GM21576 (cell line): ENCODE data around the gene FAM13A.

ENCODE experiments used
- ATAC-seq: cut with Tn5 transposase; IDR thresholded peaks from one replicate; pipeline ENCODE4 v1.9.1; 2021; ENCODE audit warnings: mild to moderate bottlenecking, moderate library complexity; ENCODE audit not compliant: unreplicated experiment

The FAM13A gene

DNA sequence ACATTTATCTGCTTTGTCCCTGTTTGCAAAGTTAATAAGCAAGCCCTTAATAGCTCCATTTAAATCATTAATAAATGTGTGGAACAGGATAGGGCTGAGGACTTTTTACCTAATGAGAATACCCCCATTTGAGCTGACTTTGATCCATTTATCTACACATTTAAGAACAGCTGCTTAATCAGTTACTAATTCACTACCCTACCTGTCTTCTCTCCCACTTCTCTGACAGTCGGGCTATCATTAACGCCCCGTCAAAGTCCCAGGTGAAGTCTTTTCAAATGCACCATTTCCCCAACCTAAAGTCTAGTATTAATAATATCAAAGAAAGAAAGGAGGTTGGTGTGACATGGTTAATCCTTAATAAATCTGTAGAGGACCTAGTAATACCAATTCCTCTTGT, 302.2 kb downstream of the FAM13A start:
- ATAC-seq, result no peak

DNA sequence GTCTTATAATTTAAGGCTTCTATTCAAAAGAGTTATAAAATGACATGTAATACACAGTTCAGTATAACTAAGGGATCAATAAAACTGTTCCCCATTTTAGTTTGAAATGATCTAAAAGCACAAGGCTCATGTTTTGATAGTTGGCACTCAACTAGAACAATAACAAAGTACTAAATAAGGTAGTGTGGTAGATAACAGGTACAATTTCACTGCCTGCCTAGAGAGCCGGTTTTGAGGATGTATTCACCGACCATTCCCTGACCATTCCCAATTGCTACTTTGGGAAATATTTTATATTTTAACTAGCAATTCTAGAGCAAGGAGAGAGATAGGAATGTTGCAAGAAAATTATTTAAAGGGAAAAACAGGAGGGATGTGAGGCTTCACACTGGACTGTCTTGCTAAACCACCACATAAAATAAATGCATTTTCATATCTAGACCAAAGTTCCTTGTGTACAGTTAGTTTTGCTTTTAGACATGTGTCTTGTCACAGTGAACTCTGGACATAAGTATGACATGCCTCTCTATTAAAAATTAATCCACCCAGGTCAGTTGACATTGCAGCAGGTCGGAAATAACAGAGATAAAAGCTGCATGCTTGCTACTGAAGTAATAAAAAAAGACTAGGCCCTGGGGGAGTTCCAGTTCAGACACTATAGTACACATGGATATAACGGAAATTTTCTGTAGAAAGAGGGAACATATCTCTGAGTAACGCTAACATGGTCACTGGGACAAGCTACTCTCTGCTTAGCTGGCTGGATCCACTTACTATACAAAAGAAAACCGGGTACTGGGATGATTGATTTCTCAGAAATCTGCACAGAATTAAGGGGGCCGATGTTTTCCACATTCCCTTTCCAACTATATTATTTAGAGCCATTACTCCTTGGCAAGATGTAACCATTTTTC, 303.1 kb downstream of the FAM13A start:
- no peak for ATAC-seq

DNA sequence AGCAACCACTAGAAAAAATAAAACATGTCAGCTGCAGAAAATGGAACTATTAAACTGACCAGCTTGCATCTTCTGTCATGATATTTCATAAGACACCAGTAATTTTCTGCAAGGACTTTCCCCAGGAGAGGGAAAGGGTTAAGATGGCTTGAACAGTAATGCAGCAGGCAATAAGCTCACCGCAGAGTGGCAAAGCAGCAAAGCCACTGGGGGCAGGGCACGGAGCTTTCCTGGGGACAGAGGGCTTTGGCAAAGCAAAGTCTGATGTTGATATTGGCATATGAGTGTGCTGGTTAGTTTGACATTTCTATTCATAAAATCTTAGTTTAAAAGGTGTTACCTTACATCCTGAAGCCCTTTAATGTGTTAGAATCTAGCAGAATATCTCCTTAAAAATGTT, 304.2 kb downstream of the FAM13A start:
- ATAC-seq, result no peak

DNA sequence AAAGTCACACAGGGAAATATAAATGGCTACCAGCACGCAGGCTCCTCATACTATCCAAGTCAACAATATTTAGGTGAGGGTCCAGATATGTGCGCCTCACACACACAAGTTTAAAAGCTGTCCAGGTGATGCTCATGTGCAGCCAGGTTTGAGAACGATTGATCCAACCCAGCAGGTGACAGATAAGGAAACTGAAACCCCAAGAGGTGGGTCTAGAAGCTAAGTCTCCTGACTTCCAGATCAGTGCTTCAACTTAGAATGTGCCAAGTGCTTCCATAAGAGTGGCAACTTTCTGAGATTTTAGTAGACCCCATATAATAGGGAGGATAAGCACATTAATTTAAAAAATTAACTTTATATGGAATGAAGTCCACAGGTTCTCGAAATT, 304.9 kb downstream of the FAM13A start:
- ATAC-seq, result peak; percentile 52

DNA sequence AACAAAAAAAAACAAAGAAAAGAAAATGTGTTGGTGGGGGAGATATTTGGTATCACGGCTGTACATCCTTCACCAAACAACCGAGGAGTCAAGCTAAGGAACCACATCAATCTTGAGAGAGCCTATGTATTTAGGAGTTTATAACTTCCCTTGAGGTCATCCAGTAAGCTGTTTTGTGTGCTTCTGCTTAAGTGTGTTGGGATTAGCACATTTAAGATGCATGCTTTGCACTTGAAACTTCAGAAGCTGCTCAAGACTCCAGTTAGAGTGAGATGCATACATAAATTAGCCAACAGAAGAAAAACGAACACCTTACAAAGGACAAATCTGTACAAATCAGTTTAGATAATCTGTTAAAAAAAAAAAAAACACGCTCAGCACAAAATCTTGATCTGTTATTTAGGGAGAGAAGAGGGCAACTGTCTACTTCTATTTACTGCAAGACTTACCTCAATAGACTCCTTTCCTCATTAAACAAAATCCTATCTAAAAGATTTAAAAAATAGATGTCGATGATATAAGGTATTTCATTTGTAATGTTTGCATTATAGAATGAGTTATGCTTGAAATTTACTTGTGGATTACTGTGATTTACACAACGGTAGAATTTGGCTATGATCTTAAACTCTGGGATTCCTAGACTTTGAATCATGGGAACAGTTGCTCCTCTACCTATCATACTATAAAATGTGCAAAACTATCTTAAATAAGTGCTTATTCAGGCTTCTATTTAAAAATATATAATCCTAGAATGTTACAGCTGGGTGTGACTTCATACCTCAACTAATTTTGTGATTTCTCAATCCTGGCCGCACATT, 305.5 kb downstream of the FAM13A start:
- ATAC-seq, result no peak

DNA sequence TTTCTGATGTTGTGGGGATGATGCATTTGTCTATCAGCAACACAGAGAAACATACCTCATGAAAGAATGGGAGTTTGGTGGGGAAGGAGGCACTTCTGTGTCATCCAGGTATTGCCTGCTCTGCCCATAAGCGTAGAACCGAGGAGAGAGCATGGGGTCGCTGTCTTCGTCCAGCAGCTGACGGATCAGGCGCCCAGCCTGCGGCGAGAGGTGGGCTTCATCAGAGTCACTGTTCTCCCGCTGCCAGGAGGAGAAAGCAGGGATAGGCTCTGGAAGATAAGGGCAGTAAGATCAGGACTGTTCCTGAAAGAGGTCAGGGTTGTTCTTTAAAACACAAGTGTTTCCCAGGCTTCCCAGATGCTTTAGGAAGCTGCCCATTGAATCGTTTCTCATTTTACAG, 306.6 kb downstream of the FAM13A start:
- ATAC-seq, result no peak

DNA sequence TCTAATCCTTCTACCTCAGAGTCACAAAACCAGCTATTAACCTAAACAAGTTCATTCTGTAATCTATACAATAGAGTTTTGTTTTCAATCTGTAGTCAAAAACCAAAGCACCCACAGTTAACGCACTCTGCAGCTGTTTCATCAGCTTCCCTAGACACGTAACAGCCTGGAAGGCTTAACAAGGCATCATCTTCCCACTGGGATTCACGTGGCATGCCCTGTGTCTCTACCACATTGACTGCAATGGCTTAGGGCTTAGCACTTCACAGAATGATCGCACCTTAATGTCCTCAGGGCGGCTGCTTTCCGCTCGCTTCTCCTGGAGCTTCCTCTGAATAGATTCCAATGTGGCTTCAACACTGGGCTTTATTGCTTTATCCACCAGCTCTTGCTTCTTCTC, 309.6 kb downstream of the FAM13A start:
- ATAC-seq, result no peak

DNA sequence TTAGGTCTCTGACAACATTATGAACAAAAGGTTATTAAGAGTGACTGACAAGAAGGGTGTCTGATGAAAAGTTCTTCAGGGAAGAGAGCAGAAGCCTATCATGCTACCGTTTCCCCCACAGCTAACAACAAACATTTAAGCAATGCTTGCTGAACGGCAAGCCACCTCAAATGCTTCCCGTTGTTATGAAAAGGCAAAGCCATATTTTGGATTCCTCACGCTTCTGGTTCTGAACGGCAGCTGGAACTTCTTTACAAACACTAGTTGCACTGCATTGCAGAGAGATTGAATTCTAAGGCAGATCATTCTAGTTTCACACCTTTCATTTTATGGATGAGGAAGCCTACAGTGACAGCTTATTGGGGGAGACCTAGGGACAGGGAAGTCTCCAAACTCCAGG, 310.8 kb downstream of the FAM13A start:
- ATAC-seq, result no peak

DNA sequence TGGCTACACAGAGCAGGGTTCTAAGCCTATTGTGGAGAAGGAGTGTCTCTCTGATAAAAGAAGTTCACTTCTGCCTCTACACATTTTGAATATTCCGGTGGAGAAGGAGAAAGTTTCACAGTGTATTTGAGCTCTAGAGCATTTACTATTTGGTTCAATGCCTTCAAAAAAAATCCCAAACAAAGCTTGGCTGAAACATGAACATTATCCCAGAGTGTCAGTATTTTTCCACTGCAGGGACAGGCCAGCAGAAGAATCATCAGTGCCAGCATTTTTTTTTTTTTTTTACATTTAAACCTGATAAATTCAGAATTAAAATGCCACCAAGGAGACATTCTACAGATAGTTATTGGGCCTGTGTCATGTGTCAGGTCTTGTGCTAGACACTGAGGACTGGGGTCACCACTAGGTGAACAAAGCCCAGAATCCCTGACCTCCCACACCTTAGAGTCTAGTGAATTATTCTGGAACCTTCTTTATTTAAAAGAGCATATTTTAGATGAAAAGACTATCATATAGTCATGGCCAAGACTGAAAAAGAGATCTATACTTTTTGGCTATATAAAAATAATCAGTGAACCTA, 311.3 kb downstream of the FAM13A start:
- ATAC-seq, result no peak

DNA sequence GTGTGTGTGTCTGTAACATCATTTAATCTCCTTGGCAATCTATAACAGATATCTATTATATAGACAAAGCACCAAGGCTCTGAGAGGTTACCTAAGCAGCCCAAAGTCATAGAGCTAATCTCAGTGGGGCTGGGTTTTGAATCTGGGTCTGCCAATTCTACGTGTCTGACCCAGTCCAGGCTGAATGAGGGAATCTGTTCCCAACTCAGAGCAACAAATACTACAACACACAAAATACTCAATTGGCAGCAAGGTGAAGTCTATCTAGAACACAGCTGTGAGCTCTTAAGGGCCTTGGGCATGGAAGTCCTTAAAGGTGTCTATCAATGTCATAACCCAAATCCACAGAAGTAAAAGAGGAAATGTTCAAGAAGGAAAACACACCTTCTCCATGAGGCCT, 311.8 kb downstream of the FAM13A start:
- ATAC-seq, result no peak

DNA sequence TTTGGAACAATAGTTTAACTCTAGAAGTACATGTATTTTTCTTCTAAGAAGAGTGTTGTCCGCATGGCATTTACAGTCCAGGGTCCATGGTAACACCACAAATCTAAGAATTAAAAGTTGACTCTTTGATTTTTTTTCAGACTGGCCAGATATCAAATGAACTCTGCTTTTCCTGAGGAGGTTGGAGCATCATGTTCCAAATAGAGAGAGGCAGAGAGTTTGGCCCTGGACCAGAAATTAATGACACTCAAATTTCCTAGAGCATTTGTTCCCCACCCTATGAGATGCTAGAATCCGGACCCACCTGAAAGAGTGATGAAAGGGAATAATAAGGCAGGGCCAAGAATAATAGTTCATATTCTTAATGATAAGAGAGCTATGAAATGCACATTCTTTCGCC, 312.4 kb downstream of the FAM13A start:
- ATAC-seq, result no peak

DNA sequence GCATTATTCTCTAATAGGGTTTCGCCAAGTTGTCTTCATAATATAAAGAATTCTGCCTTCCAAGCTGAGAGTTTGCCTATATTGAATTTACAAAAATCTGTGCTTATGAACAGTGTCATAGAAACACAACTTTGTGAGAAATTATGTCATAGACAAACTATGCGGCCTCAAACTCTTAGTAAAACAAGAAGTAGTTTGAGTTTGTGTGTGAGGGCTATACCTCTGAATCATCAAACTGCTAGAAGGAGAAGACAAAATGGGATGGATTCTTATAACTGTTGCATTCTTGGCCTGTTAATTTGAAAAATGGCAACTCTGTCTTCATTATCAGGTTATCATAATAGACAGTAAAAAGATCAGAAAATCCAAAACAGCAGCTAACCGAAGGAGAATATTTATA, 313.3 kb downstream of the FAM13A start:
- ATAC-seq, result no peak

DNA sequence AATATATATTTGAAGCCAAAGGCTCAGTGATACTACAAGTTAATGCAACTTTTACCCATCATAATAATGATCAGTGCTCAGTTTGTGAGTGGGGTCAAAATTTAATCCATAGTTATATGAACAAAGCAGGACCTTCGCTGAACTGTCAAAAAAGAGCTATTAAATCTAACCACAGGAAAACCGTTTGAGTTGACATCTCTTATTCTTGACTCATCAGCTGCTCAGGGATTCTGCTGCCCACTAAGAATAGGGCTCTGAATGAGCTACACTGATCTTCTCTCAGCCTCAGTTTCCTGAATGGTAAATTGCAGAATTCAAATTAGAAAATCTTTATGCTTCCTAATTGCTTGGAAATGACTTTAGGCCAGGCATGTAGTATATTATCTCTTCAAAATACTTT, 314.4 kb downstream of the FAM13A start:
- ATAC-seq, result no peak

DNA sequence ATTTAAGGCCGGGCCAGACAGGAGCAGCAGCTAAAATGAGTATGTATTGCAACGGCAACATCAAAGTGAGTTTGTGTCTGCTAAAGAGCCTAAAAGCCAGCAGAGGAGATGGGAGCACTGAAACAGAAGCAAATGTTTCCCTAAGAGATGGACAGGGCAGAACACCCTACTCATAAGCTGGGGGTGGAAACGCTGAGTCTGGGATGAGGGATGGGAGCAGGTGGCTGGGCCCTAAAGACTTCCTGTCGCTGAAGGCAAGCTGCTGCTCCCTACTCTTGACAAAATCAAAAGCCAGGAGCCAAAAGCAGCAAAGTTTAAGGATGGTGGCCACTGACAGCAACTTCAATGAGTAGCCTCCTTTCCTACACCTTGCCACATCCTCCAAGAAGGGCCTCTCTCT, 318.8 kb downstream of the FAM13A start:
- no peak for ATAC-seq

DNA sequence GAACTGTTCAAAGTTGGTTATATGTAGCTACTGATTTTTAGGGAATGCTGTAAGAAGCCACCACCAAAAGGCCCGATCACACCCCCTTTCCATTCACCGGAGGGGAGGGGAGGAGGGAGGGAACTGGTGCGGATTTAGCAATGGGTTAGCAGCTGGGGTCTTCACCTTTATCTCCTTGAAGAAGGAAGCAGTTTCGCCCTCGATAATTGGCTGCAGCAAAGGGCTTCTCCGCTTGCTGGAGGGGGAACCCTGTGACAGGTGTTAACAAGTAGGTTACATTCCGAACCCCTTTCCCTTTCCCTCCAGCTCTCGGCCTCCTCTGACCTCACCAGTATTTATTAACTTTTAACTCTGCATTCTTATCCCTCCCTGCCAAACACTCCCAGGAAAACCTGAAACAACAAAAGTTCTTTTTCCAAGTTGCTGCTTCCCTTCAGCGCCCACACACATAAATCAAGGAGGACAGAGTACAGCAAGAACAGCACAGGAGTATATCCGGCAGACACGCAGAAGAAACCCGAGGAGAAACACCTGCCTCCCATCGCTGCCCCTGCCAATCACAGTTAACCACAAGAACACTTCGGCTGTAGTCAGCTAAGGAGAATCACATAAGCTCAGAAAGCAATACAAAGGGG, 319.6 kb downstream of the FAM13A start:
- ATAC-seq, result peak; percentile 91

DNA sequence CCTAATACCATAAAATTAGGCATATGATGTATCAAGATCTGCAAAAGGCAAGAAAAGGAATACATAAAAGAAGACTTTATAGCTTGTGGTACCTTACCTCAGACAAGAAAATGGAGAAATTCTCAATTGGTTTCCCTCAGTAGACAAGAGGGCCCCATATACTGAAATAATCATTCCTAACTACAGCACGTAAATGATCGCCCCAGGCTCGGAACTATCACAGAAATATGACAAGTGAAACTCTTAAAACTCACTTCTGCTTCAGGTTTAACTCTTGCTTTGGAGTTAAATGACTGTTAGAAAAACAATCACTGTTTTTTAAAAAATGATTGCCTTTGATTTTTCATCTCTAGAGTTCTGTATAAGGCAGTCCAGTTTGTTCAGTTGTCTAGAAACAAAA, 320.7 kb downstream of the FAM13A start:
- ATAC-seq, result no peak

DNA sequence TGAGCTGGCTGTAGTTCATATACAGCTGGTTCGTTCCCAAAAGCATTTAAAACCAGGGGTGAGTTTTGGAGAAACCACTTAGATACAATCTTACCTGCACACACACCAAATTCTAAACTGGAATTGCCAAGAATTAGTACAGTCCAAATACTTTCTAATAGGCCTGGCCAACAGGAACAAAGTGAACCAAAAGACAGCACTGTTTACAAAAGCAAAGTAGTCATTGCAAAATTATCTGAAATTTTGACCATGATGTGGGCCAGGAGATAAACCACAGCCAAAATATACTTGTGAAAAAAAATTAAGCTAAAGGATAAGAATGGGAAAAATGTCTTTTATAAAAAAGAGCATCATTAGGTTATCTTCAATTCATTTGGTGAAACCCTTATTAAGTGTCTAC, 321.4 kb downstream of the FAM13A start:
- ATAC-seq, result no peak

DNA sequence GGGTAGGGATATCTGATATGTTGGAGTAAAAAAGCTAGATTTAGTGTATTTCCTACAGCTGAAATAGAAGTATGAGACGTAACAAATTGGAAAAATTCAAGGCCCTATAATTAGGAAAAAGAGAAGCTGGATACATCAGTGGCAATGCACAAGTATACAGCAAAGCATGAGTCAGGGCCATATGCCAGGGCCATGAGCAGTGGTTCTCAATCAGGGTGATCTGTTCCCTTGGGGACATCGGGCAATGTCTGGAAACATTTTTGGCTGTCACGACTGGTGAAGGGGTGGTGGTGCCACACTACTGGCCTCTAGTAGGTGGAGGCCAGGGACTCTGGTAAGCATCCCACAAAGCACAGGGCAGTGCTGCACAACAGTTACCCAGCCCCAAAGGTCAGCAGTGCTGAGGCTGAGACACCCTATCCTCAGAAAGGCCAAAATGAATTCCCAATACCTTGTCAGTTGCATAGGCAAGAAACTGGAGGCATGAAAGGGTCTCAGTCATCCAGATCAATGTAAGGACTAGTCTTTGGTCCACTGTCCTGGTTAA, 322.5 kb downstream of the FAM13A start:
- ATAC-seq, result no peak

DNA sequence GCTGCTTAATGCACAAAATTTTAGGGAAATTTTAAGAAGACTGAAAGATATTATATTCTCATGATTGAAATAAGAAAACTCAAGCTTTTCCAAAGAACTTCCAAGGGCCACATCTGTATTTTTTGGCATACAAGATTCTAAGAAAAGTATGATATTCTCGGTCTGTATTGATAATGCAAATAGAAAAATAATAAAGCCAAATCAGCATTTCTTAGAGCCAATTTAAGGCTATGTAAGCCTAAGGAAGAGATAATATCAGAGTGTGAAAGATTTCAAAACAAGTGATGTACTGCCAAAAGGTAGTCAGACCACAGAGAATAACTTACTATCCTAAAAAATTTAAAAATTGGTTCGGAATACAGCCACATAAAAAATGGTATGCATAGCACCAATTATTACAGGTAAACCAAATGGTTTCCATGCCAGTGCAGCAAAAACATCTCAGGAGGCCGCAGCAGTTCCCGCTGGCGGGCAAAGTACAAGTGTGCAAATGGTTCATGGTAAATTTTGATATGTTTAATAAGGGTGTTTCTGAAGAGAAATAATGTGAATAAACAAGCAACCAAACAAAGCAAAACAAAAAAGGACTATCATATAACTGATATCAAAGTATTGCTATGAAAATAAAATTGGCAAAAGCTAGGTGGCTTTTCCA, 324.1 kb downstream of the FAM13A start:
- no peak for ATAC-seq

DNA sequence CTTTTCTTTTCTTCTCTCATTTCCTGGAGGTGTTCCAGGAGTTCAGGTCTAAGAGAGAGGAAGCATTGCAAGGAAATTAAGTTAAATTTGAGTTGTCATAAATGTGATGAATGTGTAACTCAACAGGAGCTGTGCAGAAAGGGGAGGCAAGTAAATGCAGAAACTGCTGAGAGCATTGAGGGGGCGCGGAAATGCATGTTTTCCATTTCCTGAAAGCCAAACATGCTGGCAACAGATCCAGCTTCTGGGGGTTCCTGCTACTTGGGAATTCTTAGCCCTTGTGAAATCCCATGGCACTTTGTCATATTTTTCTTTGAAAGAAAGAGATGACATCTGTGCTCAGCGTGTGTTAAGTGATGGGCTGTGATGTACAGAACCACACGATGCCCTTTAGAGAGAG, 325.6 kb downstream of the FAM13A start:
- ATAC-seq, result no peak

DNA sequence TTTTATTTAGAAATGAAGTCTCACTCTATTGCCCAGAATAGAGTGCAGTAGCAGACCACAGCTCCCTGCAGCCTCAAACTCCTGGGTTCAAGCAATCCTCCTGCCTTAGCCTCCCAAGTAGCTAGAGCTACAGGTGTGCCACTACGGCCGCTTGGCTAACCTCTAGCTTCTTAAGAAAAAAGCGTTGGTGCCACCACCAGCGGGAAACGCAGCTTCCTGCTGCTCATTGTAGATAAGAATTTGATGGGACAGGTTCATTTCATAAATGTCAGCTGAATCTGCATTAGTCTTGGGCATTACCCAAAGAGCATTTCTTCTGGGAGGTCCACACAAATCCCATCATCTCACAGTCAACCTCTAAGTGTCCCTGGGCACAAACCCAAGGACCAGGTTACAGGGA, 326.2 kb downstream of the FAM13A start:
- ATAC-seq, result no peak
